ENCODE measurements around the gene CCDC192.

GRCh38 chr5:127981498-127981897 is 278.3 kb downstream of the CCDC192 start:
- TF ChIP-seq POLR2A (IDR thresholded peaks at IDR 0.05; ENCODE audit: low read depth, low read length) (no peak), GATA2 (IDR thresholded peaks at IDR 0.05; ENCODE audit: insufficient read depth, insufficient read length, low read depth, low read length) (no peak), CTCF (IDR thresholded peaks at IDR 0.05; ENCODE audit: extremely low read depth in 1 of 2, insufficient read depth in 1 of 2, low read depth in 1 of 2, low read length in 2 of 2) (no peak), JUN (IDR thresholded peaks at IDR 0.05; ENCODE audit: borderline replicate concordance, insufficient read depth, insufficient read length, low read depth) (no peak), EZH2 (IDR thresholded peaks at IDR 0.05; ENCODE audit: borderline replicate concordance, low read depth, low read length, severe bottlenecking) (no peak), POLR2AphosphoS5 (IDR thresholded peaks at IDR 0.05; ENCODE audit: insufficient read depth, low read depth, low read length) (no peak), MAX (IDR thresholded peaks at IDR 0.05; ENCODE audit: insufficient read depth, insufficient read length) (no peak)

Data from endothelial cell of umbilical vein (primary cell).